ENCODE results near the gene SRBD1.

SRBD1 gene

DNA sequence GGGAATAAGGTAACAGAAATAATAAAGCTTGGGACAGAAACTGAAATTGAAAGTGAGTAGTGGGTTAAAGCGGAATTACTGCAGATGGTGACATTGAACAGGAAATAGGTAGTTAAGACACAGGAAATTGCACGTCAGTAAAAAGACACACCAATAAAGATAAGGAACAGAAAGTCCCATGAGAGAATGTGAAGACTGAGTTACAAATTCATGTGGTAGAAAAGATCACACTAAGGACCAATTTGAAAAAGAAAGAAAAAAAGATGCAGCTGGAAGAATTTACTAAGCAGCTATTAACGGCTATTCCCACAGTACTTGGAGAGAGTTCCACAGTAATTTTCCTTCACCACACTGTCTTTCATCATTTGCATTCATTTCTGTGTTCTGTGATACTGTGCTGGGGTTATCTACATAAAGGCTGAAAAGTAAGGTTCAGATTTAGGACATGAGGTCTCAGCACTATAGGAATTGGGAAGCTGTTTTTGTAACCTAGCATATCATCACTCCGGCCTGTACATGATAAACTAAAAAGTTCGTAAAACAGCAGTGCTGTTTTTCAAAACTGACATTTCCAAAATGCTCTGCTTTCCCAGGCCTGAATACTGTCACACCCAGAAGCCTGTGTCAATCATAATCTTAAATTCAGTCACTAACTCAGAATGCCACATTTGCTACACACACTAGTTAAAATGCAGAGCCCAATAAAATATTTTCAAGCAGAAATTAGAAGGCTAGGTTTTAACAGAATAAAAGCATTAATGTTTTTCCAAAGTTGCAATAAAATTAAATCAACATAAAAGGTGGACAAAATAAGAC lies 42.9 kb downstream of the SRBD1 start:
- peaks cover 28% of the 10 kb centered on the region for H3K4me1 ChIP-seq
- H3K27ac ChIP-seq, result peak overlapping the region; percentile 66
- peak overlapping the region; percentile 45 for H3K4me3 ChIP-seq
- H3K9ac ChIP-seq, result no peak overlapping the region
- H3K27me3 ChIP-seq, result no peaks in the 10 kb centered on the region
- H3K9me3 ChIP-seq, result peaks cover 9% of the 10 kb centered on the region; the same call in 1 of the 2 replicates
- TF ChIP-seq Cebpa-rat (IDR thresholded peaks at IDR 0.05), result no peak
- H3K36me3 ChIP-seq, result peaks cover 23% of the 10 kb centered on the region; the same call in 1 of the 2 replicates
- H3K4me2 ChIP-seq, result peak overlapping the region; percentile 55
- H4K20me1 ChIP-seq, result no peaks in the 10 kb centered on the region

GRCh38 chr2:45567288-45567963 lies 43.6 kb downstream of the SRBD1 start:
- H3K27me3 ChIP-seq, result no peaks in the 10 kb centered on the region
- H3K4me2 ChIP-seq, result peak overlapping the region; percentile 55
- no peaks in the 10 kb centered on the region for H4K20me1 ChIP-seq
- peaks cover 20% of the 10 kb centered on the region for H3K36me3 ChIP-seq
- peak overlapping the region; percentile 66 for H3K27ac ChIP-seq
- H3K4me1 ChIP-seq, result peaks cover 30% of the 10 kb centered on the region
- no peak overlapping the region for H3K9ac ChIP-seq
- no peak for TF ChIP-seq Cebpa-rat (IDR thresholded peaks at IDR 0.05)
- peak overlapping the region; percentile 45 for H3K4me3 ChIP-seq
- H3K9me3 ChIP-seq, result peaks cover 9% of the 10 kb centered on the region; the same call in 1 of the 2 replicates

DNA sequence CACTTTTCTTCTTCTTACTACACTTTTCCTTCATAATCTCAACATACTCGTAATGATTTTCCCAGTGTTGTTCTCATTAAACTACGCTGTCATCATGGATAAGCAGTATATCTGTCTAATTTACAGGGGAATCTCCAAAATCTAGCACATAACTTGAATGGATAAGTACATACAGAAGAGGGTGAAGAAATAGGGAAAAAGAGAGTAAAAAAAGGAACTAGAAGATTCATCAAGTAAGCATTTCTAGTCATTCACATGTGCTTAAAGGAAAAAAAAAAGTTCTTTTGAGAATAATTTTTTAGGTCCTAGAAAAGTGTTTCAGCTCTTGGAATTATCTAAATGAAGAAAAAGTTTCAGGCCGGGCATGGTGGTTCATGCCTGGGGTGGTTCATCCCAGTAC lies 51.6 kb downstream of the SRBD1 start:
- H3K9me3 ChIP-seq, result no peaks in the 10 kb centered on the region
- no peaks in the 10 kb centered on the region for H4K20me1 ChIP-seq
- peaks cover 10% of the 10 kb centered on the region for H3K36me3 ChIP-seq
- no peak overlapping the region for H3K27ac ChIP-seq
- no peak overlapping the region for H3K4me2 ChIP-seq
- H3K4me1 ChIP-seq, result peaks cover 6% of the 10 kb centered on the region; the same call in 1 of the 2 replicates
- no peak overlapping the region for H3K4me3 ChIP-seq
- TF ChIP-seq Cebpa-rat (IDR thresholded peaks at IDR 0.05), result no peak
- no peak overlapping the region for H3K9ac ChIP-seq
- H3K27me3 ChIP-seq, result no peaks in the 10 kb centered on the region

DNA sequence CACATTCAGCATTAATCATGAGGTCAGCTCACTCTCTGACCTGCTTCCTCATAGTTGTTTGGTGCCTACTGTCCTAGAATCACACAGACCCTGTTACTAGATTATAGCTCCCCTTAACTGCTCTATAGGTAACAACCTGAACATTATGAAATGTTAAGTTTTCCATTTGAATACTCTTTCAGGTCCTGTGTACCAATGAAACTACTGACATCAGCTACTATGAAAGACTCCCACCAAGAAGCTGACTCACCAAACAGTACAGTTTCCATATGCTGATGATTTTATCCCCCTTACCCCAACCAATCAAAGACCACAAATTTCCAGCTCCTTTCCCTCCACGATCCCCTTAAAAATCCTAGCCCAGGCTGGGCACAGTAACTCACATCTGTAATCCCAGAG lies 56.3 kb downstream of the SRBD1 start:
- no peak overlapping the region for H3K4me3 ChIP-seq
- H3K27me3 ChIP-seq, result no peaks in the 10 kb centered on the region
- H4K20me1 ChIP-seq, result no peaks in the 10 kb centered on the region
- H3K9me3 ChIP-seq, result no peaks in the 10 kb centered on the region
- peaks cover 13% of the 10 kb centered on the region for H3K36me3 ChIP-seq
- no peak for TF ChIP-seq Cebpa-rat (IDR thresholded peaks at IDR 0.05)
- H3K27ac ChIP-seq, result no peak overlapping the region
- H3K4me1 ChIP-seq, result no peaks in the 10 kb centered on the region
- H3K4me2 ChIP-seq, result no peak overlapping the region
- no peak overlapping the region for H3K9ac ChIP-seq

DNA sequence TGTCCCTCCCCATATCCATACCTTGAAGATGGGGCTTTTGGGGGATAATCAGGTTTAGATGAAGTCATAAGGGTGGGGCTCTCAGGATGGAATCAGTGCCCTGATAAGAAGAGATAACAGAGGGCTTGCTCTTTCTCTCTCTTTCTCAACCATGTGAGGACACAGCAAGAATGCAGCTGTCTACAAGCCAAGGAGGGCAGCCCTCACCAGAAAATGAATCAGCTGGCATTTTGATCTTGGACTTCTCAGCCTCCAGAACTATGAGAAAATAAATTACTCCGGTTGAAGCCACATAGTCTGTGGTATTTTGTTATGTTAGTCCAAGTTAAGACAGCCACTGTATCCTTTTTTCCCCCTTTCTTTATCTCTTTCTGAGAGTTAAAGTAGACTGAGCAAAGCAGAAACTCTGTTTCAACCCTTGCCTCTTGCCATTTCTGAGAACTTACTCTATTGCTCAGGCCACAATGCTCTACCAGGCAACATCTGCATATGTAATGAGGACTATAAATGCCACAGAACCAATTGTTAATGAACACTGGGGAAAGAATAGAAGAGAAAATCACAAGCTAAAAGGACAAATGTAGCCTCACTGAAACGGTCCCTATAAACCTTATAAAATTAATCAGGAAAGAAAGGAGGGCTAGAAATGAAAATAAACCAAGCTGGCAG lies 56.9 kb downstream of the SRBD1 start:
- Histone ChIP-seq H3K4me3 (no peak overlapping the region), H3K27me3 (no peaks in the 10 kb centered on the region), H3K9me3 (no peaks in the 10 kb centered on the region), H4K20me1 (no peaks in the 10 kb centered on the region), H3K9ac (no peak overlapping the region), H3K4me1 (no peaks in the 10 kb centered on the region), H3K36me3 (peaks cover 13% of the 10 kb centered on the region; the same call in 1 of the 2 replicates), H3K27ac (no peak overlapping the region), H3K4me2 (no peak overlapping the region)
- no peak for TF ChIP-seq Cebpa-rat (IDR thresholded peaks at IDR 0.05)

DNA sequence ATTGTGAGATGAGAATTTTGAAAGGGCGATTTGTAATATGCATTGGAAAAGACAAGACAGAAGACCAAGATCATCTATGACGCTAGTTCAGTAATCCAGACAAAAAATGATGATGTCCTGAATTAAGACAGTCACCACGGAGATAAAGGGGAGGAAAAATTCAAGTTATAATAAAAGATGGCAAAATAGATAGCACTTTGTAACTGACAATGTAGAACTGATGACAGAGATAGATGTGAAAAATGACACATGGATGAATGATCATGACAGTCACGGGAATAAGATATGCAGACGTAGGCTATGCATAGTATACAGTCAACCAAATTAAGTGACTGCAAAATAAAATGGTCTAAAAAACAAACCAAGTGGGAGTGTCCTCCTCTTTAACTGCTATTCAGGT lies 59.2 kb downstream of the SRBD1 start:
- no peaks in the 10 kb centered on the region for H3K27me3 ChIP-seq
- peaks cover 12% of the 10 kb centered on the region for H3K36me3 ChIP-seq
- TF ChIP-seq Cebpa-rat (IDR thresholded peaks at IDR 0.05), result no peak
- no peak overlapping the region for H3K9ac ChIP-seq
- H3K4me2 ChIP-seq, result no peak overlapping the region
- H3K4me1 ChIP-seq, result no peaks in the 10 kb centered on the region
- H3K27ac ChIP-seq, result no peak overlapping the region
- H3K4me3 ChIP-seq, result no peak overlapping the region
- H3K9me3 ChIP-seq, result no peaks in the 10 kb centered on the region
- no peaks in the 10 kb centered on the region for H4K20me1 ChIP-seq

- Histone ChIP-seq H3K36me3 (peaks cover 48% of the 10 kb centered on the region), H3K9me3 (peaks cover 26% of the 10 kb centered on the region), H3K4me1 (no peaks in the 10 kb centered on the region), H3K4me3 (no peak overlapping the region), H4K20me1 (no peaks in the 10 kb centered on the region), H3K27ac (no peak overlapping the region), H3K27me3 (no peaks in the 10 kb centered on the region), H3K4me2 (no peak overlapping the region), H3K9ac (no peak overlapping the region)
- no peak for TF ChIP-seq Cebpa-rat (IDR thresholded peaks at IDR 0.05)
These were observed 65.1 kb downstream of the SRBD1 start for GRCh38 chr2:45545943-45546342.

DNA sequence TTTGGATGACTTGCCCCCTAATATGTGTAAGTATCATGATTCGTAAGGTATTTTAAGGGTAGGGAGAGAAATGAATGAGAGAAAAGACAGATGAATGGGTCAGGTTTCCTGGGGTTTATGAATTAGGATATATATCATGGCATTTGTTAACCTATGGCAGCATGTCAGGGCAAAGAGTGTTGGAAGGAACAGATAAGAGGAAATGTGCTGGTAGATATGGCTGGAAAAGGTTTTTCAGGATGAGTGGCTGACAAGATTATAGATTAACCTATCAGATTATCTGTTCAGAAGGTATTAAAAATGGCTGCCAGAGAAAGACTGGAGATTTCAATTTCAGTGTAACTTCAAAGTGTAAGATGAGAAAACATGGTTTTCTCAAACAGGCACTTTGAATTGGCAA lies 67.8 kb downstream of the SRBD1 start:
- Histone ChIP-seq H3K9ac (no peak overlapping the region), H3K9me3 (peaks cover 42% of the 10 kb centered on the region), H3K27ac (no peak overlapping the region), H3K4me3 (no peak overlapping the region), H3K36me3 (peaks cover 62% of the 10 kb centered on the region), H3K4me1 (peaks cover 1% of the 10 kb centered on the region), H3K27me3 (no peaks in the 10 kb centered on the region), H3K4me2 (no peak overlapping the region), H4K20me1 (no peaks in the 10 kb centered on the region)
- TF ChIP-seq Cebpa-rat (IDR thresholded peaks at IDR 0.05), result no peak

GRCh38 chr2:45542013-45542412 lies 69.1 kb downstream of the SRBD1 start:
- no peak overlapping the region for H3K9ac ChIP-seq
- no peak for TF ChIP-seq Cebpa-rat (IDR thresholded peaks at IDR 0.05)
- H3K36me3 ChIP-seq, result peaks cover 67% of the 10 kb centered on the region
- H3K4me1 ChIP-seq, result peaks cover 9% of the 10 kb centered on the region
- no peak overlapping the region for H3K4me2 ChIP-seq
- H3K27me3 ChIP-seq, result no peaks in the 10 kb centered on the region
- H3K4me3 ChIP-seq, result peak overlapping the region; percentile 47
- H4K20me1 ChIP-seq, result no peaks in the 10 kb centered on the region
- peaks cover 48% of the 10 kb centered on the region for H3K9me3 ChIP-seq
- H3K27ac ChIP-seq, result no peak overlapping the region

DNA sequence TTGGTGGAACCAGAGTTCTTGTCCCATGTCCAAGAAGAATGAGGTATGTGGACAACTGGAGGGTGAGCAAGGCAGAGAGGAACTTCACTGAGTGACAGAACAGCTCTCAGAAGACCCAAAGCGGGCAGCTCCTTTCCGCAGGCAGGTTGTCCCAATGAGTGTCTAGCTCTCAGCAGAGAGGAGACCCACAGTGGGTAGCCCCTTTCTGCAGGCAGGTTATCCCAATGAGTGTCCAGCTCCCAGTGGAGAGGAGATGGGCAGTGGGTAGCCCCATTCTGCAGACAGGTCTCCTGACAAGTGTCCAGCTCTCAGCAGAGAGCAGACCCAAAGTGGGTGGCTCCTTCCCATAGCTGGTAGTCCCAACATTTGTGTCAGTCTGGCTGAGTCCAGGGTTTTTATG lies 69.6 kb downstream of the SRBD1 start:
- H3K27me3 ChIP-seq, result no peaks in the 10 kb centered on the region
- H3K4me1 ChIP-seq, result peaks cover 9% of the 10 kb centered on the region
- no peaks in the 10 kb centered on the region for H4K20me1 ChIP-seq
- H3K9ac ChIP-seq, result no peak overlapping the region
- peaks cover 62% of the 10 kb centered on the region for H3K36me3 ChIP-seq
- peak overlapping the region; percentile 47 for H3K4me3 ChIP-seq
- TF ChIP-seq Cebpa-rat (IDR thresholded peaks at IDR 0.05), result no peak
- peaks cover 48% of the 10 kb centered on the region for H3K9me3 ChIP-seq
- no peak overlapping the region for H3K4me2 ChIP-seq
- no peak overlapping the region for H3K27ac ChIP-seq

Data from BLaER1 (cell line).